ACC112 (cell line): ENCODE data around the gene NARS2.
"Not testable (repeated sequence)": the region's sequence is repeated elsewhere in the genome, so short reads cannot be mapped to it uniquely, and the experiment has no call there.

ENCODE experiments used
- H2AFZ ChIP-seq: fragments of 200-600 bp; sonication (generic); one replicate; pipeline ENCODE4 v1.6.0; 2017; ENCODE audit warnings: antibody characterized with exemption, low read length; ENCODE audit not compliant: unreplicated experiment
- H3K27ac ChIP-seq: fragments of 200-600 bp; sonication (generic); 2 replicates; pipeline ENCODE4 v1.5.1; 2014; ENCODE audit warnings: low read depth, mild to moderate bottlenecking, antibody characterized with exemption, low read length, moderate library complexity
- H3K27me3 ChIP-seq: fragments of 200-600 bp; sonication (generic); 2 replicates; pipeline ENCODE4 v1.6.1; 2014; ENCODE audit warnings: mild to moderate bottlenecking, antibody characterized with exemption, low read length, moderate library complexity, mixed read lengths; ENCODE audit not compliant: insufficient read depth
- H3K36me3 ChIP-seq: fragments of 200-600 bp; sonication (generic); 2 replicates; pipeline ENCODE4 v1.6.1; 2016; ENCODE audit warnings: mild to moderate bottlenecking, antibody characterized with exemption, low read length, moderate library complexity, mixed read lengths; ENCODE audit not compliant: insufficient read depth
- H3K4me1 ChIP-seq: fragments of 200-600 bp; sonication (generic); one replicate; pipeline ENCODE4 v1.6.1; 2016; ENCODE audit warnings: low read length, mixed read lengths; ENCODE audit not compliant: insufficient read depth, unreplicated experiment, control insufficient read depth
- H3K4me3 ChIP-seq: fragments of 200-600 bp; sonication (generic); 2 replicates; pipeline ENCODE4 v1.5.1; 2014; ENCODE audit warnings: mild to moderate bottlenecking, low read depth, low read length
- H3K79me2 ChIP-seq: fragments of 200-600 bp; sonication (generic); one replicate; pipeline ENCODE4 v1.6.0; 2016; ENCODE audit warnings: low read length; ENCODE audit not compliant: control insufficient read depth, unreplicated experiment, insufficient read depth

The NARS2 gene, protein sequence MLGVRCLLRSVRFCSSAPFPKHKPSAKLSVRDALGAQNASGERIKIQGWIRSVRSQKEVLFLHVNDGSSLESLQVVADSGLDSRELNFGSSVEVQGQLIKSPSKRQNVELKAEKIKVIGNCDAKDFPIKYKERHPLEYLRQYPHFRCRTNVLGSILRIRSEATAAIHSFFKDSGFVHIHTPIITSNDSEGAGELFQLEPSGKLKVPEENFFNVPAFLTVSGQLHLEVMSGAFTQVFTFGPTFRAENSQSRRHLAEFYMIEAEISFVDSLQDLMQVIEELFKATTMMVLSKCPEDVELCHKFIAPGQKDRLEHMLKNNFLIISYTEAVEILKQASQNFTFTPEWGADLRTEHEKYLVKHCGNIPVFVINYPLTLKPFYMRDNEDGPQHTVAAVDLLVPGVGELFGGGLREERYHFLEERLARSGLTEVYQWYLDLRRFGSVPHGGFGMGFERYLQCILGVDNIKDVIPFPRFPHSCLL

DNA sequence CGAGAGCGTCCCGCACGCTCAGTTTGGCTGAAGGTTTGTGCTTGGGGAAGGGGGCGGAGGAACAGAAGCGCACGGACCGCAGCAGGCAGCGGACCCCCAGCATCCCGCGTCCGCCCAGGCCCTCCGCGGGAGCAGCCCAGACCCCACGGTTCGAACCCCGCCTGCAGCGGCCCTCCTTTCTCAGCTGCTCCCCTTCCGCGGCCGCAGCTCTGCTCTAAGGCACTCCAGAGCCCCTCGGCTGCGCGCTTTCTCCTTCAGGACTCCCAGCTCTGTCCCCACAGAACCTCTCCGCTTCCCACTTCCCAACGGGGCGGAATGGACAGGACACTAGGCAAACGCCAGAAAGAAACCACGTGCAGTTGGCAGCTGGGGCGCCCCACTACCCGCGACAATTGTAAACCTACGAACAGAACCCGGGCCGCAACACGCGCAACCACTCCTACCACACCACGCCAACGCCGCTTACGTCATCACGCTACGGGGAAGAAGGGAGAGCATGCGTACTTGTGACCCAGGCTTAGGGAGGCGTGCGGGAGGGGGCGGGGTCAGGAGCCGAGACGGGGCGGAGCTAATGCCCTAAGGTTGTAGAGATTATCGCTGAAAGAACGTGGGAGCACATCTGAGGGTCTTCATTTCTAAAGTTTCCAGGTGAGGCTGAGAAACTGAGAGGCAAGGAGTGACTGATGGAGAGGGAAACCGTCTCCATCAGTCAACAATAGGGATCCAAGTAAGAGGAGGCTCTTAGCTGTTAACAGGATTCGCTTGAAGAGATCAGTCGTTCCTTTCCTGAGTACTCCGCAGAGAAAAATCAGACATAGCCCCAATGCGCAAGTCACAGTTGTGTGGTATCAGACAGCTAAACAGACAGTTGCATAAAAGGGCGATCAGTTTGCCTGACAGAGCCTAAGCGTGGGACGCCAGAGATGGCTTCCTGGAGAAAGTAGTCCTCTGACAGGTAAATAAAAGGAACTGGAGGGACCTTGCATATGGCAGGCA, at the start of gene NARS2:
Gene NARS2 (minus strand): TSS at position 479 of the 996 bp plus-strand sequence. CDS start 376 bp downstream, at position 103.
- Histone ChIP-seq H3K79me2 (peaks cover 17% of the 10 kb centered on the region), H3K27me3 (no peaks in the 10 kb centered on the region), H2AFZ (peak within 1 kb of the TSS; percentile 99), H3K36me3 (no peaks in the 10 kb centered on the region; the same call in 1 of the 2 replicates), H3K4me3 (peak within 1 kb of the TSS; percentile 97), H3K4me1 (peaks cover 14% of the 10 kb centered on the region), H3K27ac (0 out of 2 replicates have a peak within 1 kb of the TSS, but pooled peaks have one; percentile 8)

DNA sequence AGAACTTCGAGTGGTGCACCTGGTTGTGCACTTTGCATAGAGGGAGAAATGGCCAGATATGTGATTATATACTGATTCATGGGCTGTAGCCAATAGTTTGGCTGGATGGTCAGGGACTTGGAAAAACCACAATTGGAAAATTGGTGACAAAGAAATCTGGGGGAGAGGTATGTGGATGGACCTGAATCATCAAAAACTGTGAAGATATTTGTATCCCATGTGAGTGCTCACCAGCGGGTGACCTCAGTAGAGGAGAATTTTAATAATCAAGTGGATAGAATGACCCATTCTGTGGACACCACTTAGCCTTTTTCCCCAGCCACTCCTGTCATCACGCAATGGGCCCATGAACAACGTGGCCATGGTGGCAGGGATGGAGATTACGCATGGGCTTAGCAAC, 48.0 kb upstream of the NARS2 start:
- H3K4me1 ChIP-seq = no peaks in the 10 kb centered on the region
- H3K79me2 ChIP-seq = no peaks in the 10 kb centered on the region
- no peak overlapping the region for H2AFZ ChIP-seq
- H3K27me3 ChIP-seq = peaks cover 9% of the 10 kb centered on the region; the same call in 1 of the 2 replicates
- no peak overlapping the region for H3K4me3 ChIP-seq
- H3K27ac ChIP-seq = no peak overlapping the region
- no peaks in the 10 kb centered on the region for H3K36me3 ChIP-seq

DNA sequence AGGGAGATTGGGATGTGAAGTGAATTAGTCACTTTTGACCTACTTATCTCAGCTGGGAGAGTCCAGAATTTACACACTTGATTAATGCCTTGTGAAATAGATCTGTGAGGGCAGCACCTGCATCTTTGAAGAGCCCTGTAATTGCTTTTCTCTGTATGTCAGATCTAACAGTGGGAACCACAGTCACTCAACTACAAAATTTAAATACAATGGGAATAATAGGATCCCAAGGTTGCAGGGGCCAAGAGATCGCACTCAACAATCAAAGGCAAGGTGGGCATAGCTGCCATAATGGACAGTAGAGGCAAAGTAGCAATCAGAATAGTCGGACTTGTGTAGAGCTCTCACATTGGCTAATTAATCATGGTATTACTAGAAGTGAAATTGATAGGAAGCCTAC, 45.5 kb upstream of the NARS2 start:
- no peak overlapping the region for H2AFZ ChIP-seq
- no peaks in the 10 kb centered on the region for H3K79me2 ChIP-seq
- peaks cover 3% of the 10 kb centered on the region; the same call in 1 of the 2 replicates for H3K27me3 ChIP-seq
- H3K27ac ChIP-seq = no peak overlapping the region
- H3K4me1 ChIP-seq = no peaks in the 10 kb centered on the region
- no peaks in the 10 kb centered on the region for H3K36me3 ChIP-seq
- no peak overlapping the region for H3K4me3 ChIP-seq

GRCh38 chr11:78615724-78616123, 41.1 kb upstream of the NARS2 start:
- Histone ChIP-seq H3K79me2 (no peaks in the 10 kb centered on the region), H3K27ac (no peak overlapping the region), H3K36me3 (no peaks in the 10 kb centered on the region), H2AFZ (no peak overlapping the region), H3K4me1 (no peaks in the 10 kb centered on the region), H3K27me3 (peaks cover 5% of the 10 kb centered on the region; the same call in 1 of the 2 replicates), H3K4me3 (no peak overlapping the region)

DNA sequence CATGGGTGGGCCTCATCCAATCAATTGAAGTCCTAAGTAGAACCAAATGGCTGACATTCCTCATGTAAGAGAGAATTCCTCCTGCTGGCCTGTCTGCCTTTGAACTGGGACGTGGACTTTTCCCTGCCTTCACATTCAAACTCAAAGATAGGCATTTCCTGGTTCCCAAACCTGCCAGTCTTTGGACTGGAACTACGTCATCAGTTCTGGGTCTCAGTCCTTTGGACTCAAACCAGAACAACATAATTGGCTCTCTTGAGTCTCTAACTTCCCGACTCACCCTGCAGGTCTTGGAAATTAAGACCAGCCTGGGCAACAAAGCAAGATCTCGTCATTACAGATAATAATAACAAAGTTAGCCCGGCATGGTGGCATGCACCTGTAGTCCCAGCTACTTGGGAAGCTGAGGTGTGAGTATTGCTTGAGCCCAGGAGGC, 38.7 kb upstream of the NARS2 start:
- Histone ChIP-seq H3K79me2 (no peaks in the 10 kb centered on the region), H3K27me3 (peaks cover 6% of the 10 kb centered on the region; the same call in 1 of the 2 replicates), H3K4me1 (no peaks in the 10 kb centered on the region), H3K27ac (no peak overlapping the region), H3K4me3 (no peak overlapping the region), H3K36me3 (no peaks in the 10 kb centered on the region), H2AFZ (no peak overlapping the region)

GRCh38 chr11:78612721-78613377, 38.2 kb upstream of the NARS2 start:
- H3K4me3 ChIP-seq = no peak overlapping the region
- no peak overlapping the region for H3K27ac ChIP-seq
- H2AFZ ChIP-seq = no peak overlapping the region
- no peaks in the 10 kb centered on the region for H3K79me2 ChIP-seq
- no peaks in the 10 kb centered on the region for H3K4me1 ChIP-seq
- H3K27me3 ChIP-seq = peaks cover 9% of the 10 kb centered on the region; the same call in 1 of the 2 replicates
- H3K36me3 ChIP-seq = no peaks in the 10 kb centered on the region

- H3K4me1 ChIP-seq, H3K79me2 ChIP-seq, H3K4me3 ChIP-seq, H3K27ac ChIP-seq, H2AFZ ChIP-seq, H3K36me3 ChIP-seq: not testable (repeated sequence)
- H3K27me3 ChIP-seq = peaks cover 11% of the 10 kb centered on the region; the same call in 1 of the 2 replicates
Measured at GRCh38 chr11:78609321-78609720, 34.7 kb upstream of the NARS2 start.

DNA sequence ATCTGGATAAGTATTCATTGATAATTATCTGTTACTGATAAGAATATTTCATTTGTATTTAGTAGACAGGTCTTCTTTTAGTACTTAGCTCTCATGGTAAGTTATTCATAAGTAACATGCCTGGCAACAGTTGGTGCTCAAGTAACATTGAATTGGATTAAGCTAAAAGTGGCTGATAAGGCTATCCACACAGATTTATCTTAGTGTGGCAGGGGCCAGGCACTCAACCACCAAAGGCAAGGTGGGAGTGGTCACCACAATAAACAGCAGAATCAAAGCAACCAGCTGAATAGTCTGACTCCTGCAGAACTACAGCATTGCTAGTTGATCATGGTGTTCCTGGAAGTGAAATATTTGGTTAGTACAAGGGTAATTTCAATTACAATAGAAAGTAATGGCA, 33.0 kb upstream of the NARS2 start:
- H3K36me3 ChIP-seq = no peaks in the 10 kb centered on the region
- H3K27me3 ChIP-seq = peaks cover 8% of the 10 kb centered on the region; the same call in 1 of the 2 replicates
- no peak overlapping the region for H3K4me3 ChIP-seq
- H3K4me1 ChIP-seq = no peaks in the 10 kb centered on the region
- H3K79me2 ChIP-seq = no peaks in the 10 kb centered on the region
- no peak overlapping the region for H2AFZ ChIP-seq
- H3K27ac ChIP-seq = no peak overlapping the region

GRCh38 chr11:78606667-78607066, 32.0 kb upstream of the NARS2 start:
- Histone ChIP-seq H3K4me3 (no peak overlapping the region), H3K27ac (no peak overlapping the region), H3K36me3 (no peaks in the 10 kb centered on the region), H2AFZ (no peak overlapping the region), H3K27me3 (peaks cover 15% of the 10 kb centered on the region), H3K4me1 (no peaks in the 10 kb centered on the region), H3K79me2 (no peaks in the 10 kb centered on the region)

DNA sequence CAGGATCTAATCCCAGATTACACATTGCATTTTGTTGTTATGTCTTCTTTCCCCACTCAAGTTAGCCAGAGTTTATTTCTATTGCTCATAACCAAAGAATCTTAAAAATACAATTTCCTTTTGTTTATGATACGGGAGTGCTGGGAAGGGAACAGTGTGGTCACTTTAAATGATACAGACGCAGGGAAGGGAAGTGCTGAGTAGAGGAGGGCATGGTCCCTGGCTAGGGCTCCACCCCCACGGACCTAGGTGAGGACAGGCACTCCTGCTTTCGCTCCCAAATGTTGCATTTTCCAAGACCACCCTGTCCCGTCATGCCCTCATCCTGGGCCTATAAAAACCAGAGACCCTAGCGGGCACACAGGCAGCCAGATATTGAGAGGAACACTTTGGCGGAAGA, 30.6 kb upstream of the NARS2 start:
- H3K4me1 ChIP-seq = no peaks in the 10 kb centered on the region
- peaks cover 21% of the 10 kb centered on the region for H3K27me3 ChIP-seq
- no peak overlapping the region for H3K4me3 ChIP-seq
- no peak overlapping the region for H2AFZ ChIP-seq
- no peak overlapping the region for H3K27ac ChIP-seq
- H3K36me3 ChIP-seq = no peaks in the 10 kb centered on the region
- no peaks in the 10 kb centered on the region for H3K79me2 ChIP-seq
